Neural cell (in vitro differentiated cells): Measurements from ENCODE around the gene PLP1. TPM values are rescaled to one million over a fixed set of nuclear protein-coding genes. Genes with fewer than 3 reads are reported as not detected.

Experiments used
- H2AFZ ChIP-seq: fragments of 200-600, 300-800 bp; sonication (generic), shearing (Covaris generic); 2 replicates; pipeline ENCODE4 v1.6.0; 2014; ENCODE audit warnings: low read depth, mild to moderate bottlenecking, antibody characterized with exemption, low read length, moderate library complexity
- H3F3A ChIP-seq: fragments of 200-600 bp; shearing (Covaris generic); 2 replicates; pipeline ENCODE4 v1.6.1; 2016; ENCODE audit warnings: mild to moderate bottlenecking, moderate library complexity, mixed read lengths, antibody characterized with exemption, low read length; ENCODE audit not compliant: insufficient read depth, poor library complexity, severe bottlenecking
- H3K27ac ChIP-seq: fragments of 200-600, 300-800 bp; sonication (generic), shearing (Covaris generic); 2 replicates; pipeline ENCODE4 v1.5.1; 2014; ENCODE audit warnings: mild to moderate bottlenecking, low read length, moderate library complexity
- H3K27me3 ChIP-seq: fragments of 300-800, 200-600 bp; sonication (generic), shearing (Covaris generic); 2 replicates; pipeline ENCODE4 v1.6.0; 2014; ENCODE audit warnings: mild to moderate bottlenecking, low read depth, low read length, moderate library complexity; ENCODE audit not compliant: insufficient read depth
- H3K36me3 ChIP-seq: fragments of 300-800, 200-600 bp; sonication (generic), shearing (Covaris generic); 2 replicates; pipeline ENCODE4 v1.5.1; 2014; ENCODE audit warnings: mild to moderate bottlenecking, antibody characterized with exemption, low read length, moderate library complexity; ENCODE audit not compliant: insufficient read depth
- H3K4me2 ChIP-seq: fragments of 300-800, 200-600 bp; sonication (generic), shearing (Covaris generic); 2 replicates; pipeline ENCODE4 v1.6.0; 2014; ENCODE audit warnings: mild to moderate bottlenecking, low read length
- H3K4me3 ChIP-seq: fragments of 300-800, 200-600 bp; sonication (generic), shearing (Covaris generic); 2 replicates; pipeline ENCODE4 v1.5.1; 2014; ENCODE audit warnings: mild to moderate bottlenecking, low read length, moderate library complexity
- H3K79me2 ChIP-seq: fragments of 200-600 bp; shearing (Covaris generic); replicated peaks from 2 replicates; pipeline ENCODE4 v1.6.0; 2014; ENCODE audit warnings: mild to moderate bottlenecking, low read length, moderate library complexity; ENCODE audit not compliant: insufficient read depth
- H3K9ac ChIP-seq: fragments of 300-800, 200-600 bp; sonication (generic), shearing (Covaris generic); 2 replicates; pipeline ENCODE4 v1.6.1; 2016; ENCODE audit warnings: mild to moderate bottlenecking, low read length, mixed read lengths
- H3K9me2 ChIP-seq: fragments of 200-600 bp; shearing (Covaris generic); 2 replicates; pipeline ENCODE4 v1.6.1; 2016; ENCODE audit warnings: mild to moderate bottlenecking, low read length, mixed read lengths; ENCODE audit not compliant: insufficient read depth
- H3K9me3 ChIP-seq: fragments of 200-600, 300-800 bp; sonication (generic), shearing (Covaris generic); 2 replicates; pipeline ENCODE4 v1.6.1; 2016; ENCODE audit warnings: mild to moderate bottlenecking, mixed run types, low read length, moderate library complexity, mixed read lengths
- H4K20me1 ChIP-seq: fragments of 200-600 bp; shearing (Covaris generic); 2 replicates; pipeline ENCODE4 v1.6.1; 2016; ENCODE audit warnings: mild to moderate bottlenecking, mixed run types; ENCODE audit not compliant: insufficient read depth
- EP300 ChIP-seq: fragments of 450-650 bp; conservative IDR thresholded peaks from 2 replicates; pipeline ENCODE4 v1.6.1; 2014; ENCODE audit warnings: antibody characterized with exemption, mild to moderate bottlenecking, moderate library complexity; ENCODE audit not compliant: poor library complexity, severe bottlenecking
- EZH2 ChIP-seq: fragments of 200-600, 300-800 bp; shearing (Covaris generic), sonication (generic); IDR thresholded peaks from 2 replicates; pipeline ENCODE4 v1.6.1; 2014; ENCODE audit warnings: antibody characterized with exemption, low read length, borderline replicate concordance, mild to moderate bottlenecking; ENCODE audit not compliant: insufficient read depth, poor library complexity, severe bottlenecking
- MXI1 ChIP-seq: fragments of 450-650 bp; conservative IDR thresholded peaks from 2 replicates; pipeline ENCODE4 v1.6.1; 2014; ENCODE audit warnings: antibody characterized with exemption, mild to moderate bottlenecking; ENCODE audit not compliant: poor library complexity, severe bottlenecking
- POLR2AphosphoS5 ChIP-seq: IDR thresholded peaks from 2 replicates; pipeline ENCODE4 v1.6.1; 2012
- RAD21 ChIP-seq: fragments of 450-650 bp; conservative IDR thresholded peaks from 2 replicates; pipeline ENCODE4 v1.6.1; 2014; ENCODE audit warnings: antibody characterized with exemption, mild to moderate bottlenecking, moderate library complexity
- SMC3 ChIP-seq: fragments of 450-650 bp; conservative IDR thresholded peaks from 2 replicates; pipeline ENCODE4 v1.6.1; 2014; ENCODE audit warnings: antibody characterized with exemption, mild to moderate bottlenecking, moderate library complexity; ENCODE audit not compliant: poor library complexity
- TAF1 ChIP-seq: IDR thresholded peaks from 2 replicates; pipeline ENCODE4 v1.6.1; 2012; ENCODE audit warnings: low read depth
- polyA plus RNA-seq: library from polyadenylated mRNA; depleted of rRNA; stranded (reverse); fragments of >200 nt; gene quantifications from 2 replicates; pipeline ENCODE4 v1.2.3, GENCODE V29; 2014
- TF ChIP-seq, protein P1 (sequence below): IDR thresholded peaks from 2 replicates; pipeline ENCODE4 v1.6.1; 2012; ENCODE audit warnings: borderline replicate concordance
- TF ChIP-seq, protein P2 (sequence below): fragments of 450-650 bp; IDR thresholded peaks from 2 replicates; pipeline ENCODE4 v1.5.1; 2014; ENCODE audit warnings: antibody characterized with exemption, mild to moderate bottlenecking, moderate library complexity; ENCODE audit not compliant: poor library complexity, severe bottlenecking

PLP1 gene
- polyA plus RNA-seq, 1 donor from 2014 or later: 0.71 TPM

DNA sequence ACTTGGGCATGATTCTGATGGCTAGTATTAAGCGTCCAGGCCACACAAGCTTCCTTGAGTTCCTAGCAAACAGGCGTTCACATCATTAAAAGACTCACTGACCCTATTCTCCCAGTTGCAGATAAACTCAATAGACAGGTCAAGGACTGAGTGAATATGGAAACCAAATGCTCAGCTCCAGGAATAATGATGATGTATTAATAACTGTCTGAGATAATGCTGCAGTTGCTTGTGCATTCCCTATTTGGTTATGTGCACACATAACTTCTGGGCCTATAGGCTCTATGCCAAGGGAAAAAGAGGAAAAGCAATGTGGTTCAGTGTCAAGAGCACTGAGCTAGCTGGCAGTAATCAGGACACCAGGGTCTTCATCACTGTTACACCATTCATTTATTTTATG lies 51.9 kb downstream of the PLP1 start:
- Histone ChIP-seq H3K79me2 (no peaks in the 10 kb centered on the region), H3F3A (no peaks in the 10 kb centered on the region), H3K4me3 (no peak overlapping the region), H3K27me3 (no peaks in the 10 kb centered on the region), H3K9me3 (no peaks in the 10 kb centered on the region), H4K20me1 (no peaks in the 10 kb centered on the region), H3K27ac (no peak overlapping the region), H2AFZ (no peak overlapping the region), H3K9me2 (no peaks in the 10 kb centered on the region), H3K4me2 (no peak overlapping the region), H3K9ac (no peak overlapping the region), H3K36me3 (no peaks in the 10 kb centered on the region)
- TF ChIP-seq, protein P1, sequence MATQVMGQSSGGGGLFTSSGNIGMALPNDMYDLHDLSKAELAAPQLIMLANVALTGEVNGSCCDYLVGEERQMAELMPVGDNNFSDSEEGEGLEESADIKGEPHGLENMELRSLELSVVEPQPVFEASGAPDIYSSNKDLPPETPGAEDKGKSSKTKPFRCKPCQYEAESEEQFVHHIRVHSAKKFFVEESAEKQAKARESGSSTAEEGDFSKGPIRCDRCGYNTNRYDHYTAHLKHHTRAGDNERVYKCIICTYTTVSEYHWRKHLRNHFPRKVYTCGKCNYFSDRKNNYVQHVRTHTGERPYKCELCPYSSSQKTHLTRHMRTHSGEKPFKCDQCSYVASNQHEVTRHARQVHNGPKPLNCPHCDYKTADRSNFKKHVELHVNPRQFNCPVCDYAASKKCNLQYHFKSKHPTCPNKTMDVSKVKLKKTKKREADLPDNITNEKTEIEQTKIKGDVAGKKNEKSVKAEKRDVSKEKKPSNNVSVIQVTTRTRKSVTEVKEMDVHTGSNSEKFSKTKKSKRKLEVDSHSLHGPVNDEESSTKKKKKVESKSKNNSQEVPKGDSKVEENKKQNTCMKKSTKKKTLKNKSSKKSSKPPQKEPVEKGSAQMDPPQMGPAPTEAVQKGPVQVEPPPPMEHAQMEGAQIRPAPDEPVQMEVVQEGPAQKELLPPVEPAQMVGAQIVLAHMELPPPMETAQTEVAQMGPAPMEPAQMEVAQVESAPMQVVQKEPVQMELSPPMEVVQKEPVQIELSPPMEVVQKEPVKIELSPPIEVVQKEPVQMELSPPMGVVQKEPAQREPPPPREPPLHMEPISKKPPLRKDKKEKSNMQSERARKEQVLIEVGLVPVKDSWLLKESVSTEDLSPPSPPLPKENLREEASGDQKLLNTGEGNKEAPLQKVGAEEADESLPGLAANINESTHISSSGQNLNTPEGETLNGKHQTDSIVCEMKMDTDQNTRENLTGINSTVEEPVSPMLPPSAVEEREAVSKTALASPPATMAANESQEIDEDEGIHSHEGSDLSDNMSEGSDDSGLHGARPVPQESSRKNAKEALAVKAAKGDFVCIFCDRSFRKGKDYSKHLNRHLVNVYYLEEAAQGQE: no peak
- TF ChIP-seq EP300 (no peak), EZH2 (no peak), RAD21 (no peak), POLR2AphosphoS5 (no peak), SMC3 (no peak), TAF1 (no peak), MXI1 (no peak)
- TF ChIP-seq, protein P2, sequence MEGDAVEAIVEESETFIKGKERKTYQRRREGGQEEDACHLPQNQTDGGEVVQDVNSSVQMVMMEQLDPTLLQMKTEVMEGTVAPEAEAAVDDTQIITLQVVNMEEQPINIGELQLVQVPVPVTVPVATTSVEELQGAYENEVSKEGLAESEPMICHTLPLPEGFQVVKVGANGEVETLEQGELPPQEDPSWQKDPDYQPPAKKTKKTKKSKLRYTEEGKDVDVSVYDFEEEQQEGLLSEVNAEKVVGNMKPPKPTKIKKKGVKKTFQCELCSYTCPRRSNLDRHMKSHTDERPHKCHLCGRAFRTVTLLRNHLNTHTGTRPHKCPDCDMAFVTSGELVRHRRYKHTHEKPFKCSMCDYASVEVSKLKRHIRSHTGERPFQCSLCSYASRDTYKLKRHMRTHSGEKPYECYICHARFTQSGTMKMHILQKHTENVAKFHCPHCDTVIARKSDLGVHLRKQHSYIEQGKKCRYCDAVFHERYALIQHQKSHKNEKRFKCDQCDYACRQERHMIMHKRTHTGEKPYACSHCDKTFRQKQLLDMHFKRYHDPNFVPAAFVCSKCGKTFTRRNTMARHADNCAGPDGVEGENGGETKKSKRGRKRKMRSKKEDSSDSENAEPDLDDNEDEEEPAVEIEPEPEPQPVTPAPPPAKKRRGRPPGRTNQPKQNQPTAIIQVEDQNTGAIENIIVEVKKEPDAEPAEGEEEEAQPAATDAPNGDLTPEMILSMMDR: no peak

DNA sequence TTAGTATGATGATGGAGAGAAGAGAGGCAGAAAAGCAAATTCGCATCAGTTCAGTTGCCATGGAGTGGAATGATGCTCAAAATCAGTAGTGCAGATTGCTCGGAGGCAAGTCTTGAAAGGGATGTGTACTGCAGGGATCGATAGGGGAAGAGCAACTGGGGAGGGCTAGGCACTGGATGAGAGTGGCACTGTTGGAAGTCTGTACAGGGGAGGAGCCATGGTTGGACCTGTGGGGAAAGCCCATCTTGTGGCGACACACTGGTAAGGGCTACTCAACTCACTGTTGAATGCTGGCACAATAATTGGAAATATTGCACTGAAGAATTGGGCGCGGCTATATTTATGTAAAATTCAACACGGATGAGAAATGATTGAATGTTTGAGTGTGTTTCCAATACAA lies 54.2 kb downstream of the PLP1 start:
- H3K27ac ChIP-seq: peak overlapping the region; percentile 94
- H3F3A ChIP-seq: no peaks in the 10 kb centered on the region
- no peaks in the 10 kb centered on the region for H3K9me2 ChIP-seq
- H3K36me3 ChIP-seq: no peaks in the 10 kb centered on the region
- no peaks in the 10 kb centered on the region for H3K27me3 ChIP-seq
- peak overlapping the region; percentile 76 for H3K4me3 ChIP-seq
- H3K9me3 ChIP-seq: no peaks in the 10 kb centered on the region
- TF ChIP-seq TAF1: no peak
- TF ChIP-seq MXI1: no peak
- no peak for TF ChIP-seq EZH2
- no peak for TF ChIP-seq SMC3
- no peak for TF ChIP-seq RAD21
- TF ChIP-seq, protein P2: no peak
- TF ChIP-seq POLR2AphosphoS5: no peak
- TF ChIP-seq EP300: no peak
- TF ChIP-seq, protein P1: no peak
- peak overlapping the region; percentile 88 for H3K4me2 ChIP-seq
- no peak overlapping the region for H2AFZ ChIP-seq
- no peaks in the 10 kb centered on the region for H3K79me2 ChIP-seq
- H4K20me1 ChIP-seq: no peaks in the 10 kb centered on the region
- peak overlapping the region; percentile 94 for H3K9ac ChIP-seq
